GM12878 (cell line): ENCODE results near the gene LENG1. TPM values are rescaled to one million over a fixed set of nuclear protein-coding genes. Genes with fewer than 3 reads are reported as not detected.

Source experiments
- ATAC-seq: fragments of 200-7000 bp; cut with Tn5 transposase; 3 replicates; pipeline ENCODE4 v1.9.1; 2020; ENCODE audit warnings: mild to moderate bottlenecking, moderate library complexity
- BruUV-seq: library from RNA; stranded (reverse); fragments of 400-500 nt; replicated peaks from 2 replicates; lab custom pipeline; 2021; lab: Mats Ljungman, UMichigan
- CTCF ChIA-PET: fragments of 300-600 bp; sonication (Branson Sonifier 250); formaldehyde crosslinking; extraction: SDS; loops from one replicate; lab custom pipeline; 2021; ENCODE audit warnings: inconsistent platforms; lab: Yijun Ruan, JAX
- POLR2A ChIA-PET: fragments of 350-600 bp; formaldehyde crosslinking; extraction: SDS; loops from one replicate; lab custom pipeline; 2021; ENCODE audit warnings: inconsistent platforms; lab: Charles Lee
- RAD21 ChIA-PET: fragments of 300-600 bp; sonication (Branson Sonifier 250); formaldehyde crosslinking; loops from one replicate; lab custom pipeline; 2023; ENCODE audit warnings: antibody characterized with exemption; ENCODE audit not compliant: unreplicated experiment; lab: Charles Lee
- SMC1A ChIA-PET: fragments of 300-600 bp; sonication (Branson Sonifier 250); formaldehyde crosslinking; loops from one replicate; lab custom pipeline; 2023; ENCODE audit not compliant: unreplicated experiment, uncharacterized antibody; lab: Charles Lee
- DNase-seq: peaks from one replicate; pipeline ENCODE4 v3.0.0-alpha.2; 2011; ENCODE audit warnings: low read depth, low spot score
- FAIRE-seq: peaks from 3 replicates; lab custom pipeline; 2011; peaks lifted over from hg19 to GRCh38; lab: Jason Lieb, UNC
- H2AFZ ChIP-seq: 2 replicates; pipeline ENCODE4 v1.6.0; 2011; ENCODE audit warnings: low read depth, low read length, control low read depth; ENCODE audit not compliant: control insufficient read depth
- H3K27ac ChIP-seq: 2 replicates; pipeline ENCODE4 v1.5.1; 2011; ENCODE audit warnings: control low read depth; ENCODE audit not compliant: control insufficient read depth, insufficient read depth
- H3K27me3 ChIP-seq, 2 experiments: replicated peaks in 1 of 2; 2 replicates each; pipeline versions ENCODE4 v1.6.0 to v1.6.1; 2011; ENCODE audit warnings: low read length in 1 of 2; ENCODE audit not compliant: control insufficient read depth in 2 of 2, insufficient read depth in 2 of 2
- H3K36me3 ChIP-seq, 2 experiments: 2 replicates each; pipeline ENCODE4 v1.5.1; 2011; ENCODE audit warnings: low read length in 1 of 2; ENCODE audit not compliant: control insufficient read depth in 2 of 2, insufficient read depth in 2 of 2
- H3K4me1 ChIP-seq: 2 replicates; pipeline ENCODE4 v1.6.1; 2011; ENCODE audit warnings: mild to moderate bottlenecking, low read length, moderate library complexity, mixed read lengths; ENCODE audit not compliant: control insufficient read depth, insufficient read depth
- H3K4me2 ChIP-seq: 2 replicates; pipeline ENCODE4 v1.6.0; 2011; ENCODE audit warnings: control low read depth; ENCODE audit not compliant: control insufficient read depth, insufficient read depth
- H3K4me3 ChIP-seq: fragments of 200-600 bp; sonication (generic); 2 replicates; pipeline ENCODE4 v1.5.1; 2016
- H3K79me2 ChIP-seq: 2 replicates; pipeline ENCODE4 v1.6.0; 2011; ENCODE audit warnings: low read length; ENCODE audit not compliant: control insufficient read depth, insufficient read depth
- H3K9ac ChIP-seq: 2 replicates; pipeline ENCODE4 v1.8.0; 2011; ENCODE audit warnings: low read length, control low read depth, mixed read lengths; ENCODE audit not compliant: control insufficient read depth, insufficient read depth
- H3K9me3 ChIP-seq: replicated peaks from 3 replicates; pipeline ENCODE4 v1.5.1; 2011; ENCODE audit warnings: mild to moderate bottlenecking, low read length; ENCODE audit not compliant: control insufficient read depth, insufficient read depth
- H4K20me1 ChIP-seq: 2 replicates; pipeline ENCODE4 v1.6.0; 2011; ENCODE audit not compliant: control insufficient read depth, insufficient read depth
- BACH1 ChIP-seq: fragments of 450-650 bp; IDR thresholded peaks from 2 replicates; pipeline ENCODE4 v1.6.1; 2017; ENCODE audit warnings: mild to moderate bottlenecking, borderline replicate concordance
- CBX3 ChIP-seq: fragments of 200-600 bp; sonication (generic); IDR thresholded peaks from 2 replicates; pipeline ENCODE4 v1.6.1; 2016; ENCODE audit warnings: low read depth, borderline replicate concordance
- CHD2 ChIP-seq: IDR thresholded peaks from 2 replicates; pipeline ENCODE4 v1.6.1; 2011; ENCODE audit warnings: low read depth, low read length, improper control_type of control experiment, borderline replicate concordance
- CREB1 ChIP-seq: IDR thresholded peaks from 2 replicates; pipeline ENCODE4 v1.6.1; 2012; ENCODE audit warnings: low read depth, mild to moderate bottlenecking, inconsistent platforms
- CREM ChIP-seq: IDR thresholded peaks from 2 replicates; pipeline ENCODE4 v1.6.1; 2014; ENCODE audit warnings: antibody characterized with exemption, low read depth
- CUX1 ChIP-seq: IDR thresholded peaks from 2 replicates; pipeline ENCODE4 v1.6.1; 2012; ENCODE audit warnings: improper control_type of control experiment, low read depth, low read length; ENCODE audit not compliant: insufficient replicate concordance
- MEF2A ChIP-seq: IDR thresholded peaks from 2 replicates; pipeline ENCODE4 v1.6.1; 2011; ENCODE audit warnings: low read depth, mild to moderate bottlenecking, low read length, moderate library complexity; ENCODE audit not compliant: insufficient read depth
- MTA2 ChIP-seq: fragments of 450-650 bp; IDR thresholded peaks from 2 replicates; pipeline ENCODE4 v1.6.1; 2016; ENCODE audit warnings: low read depth, mild to moderate bottlenecking, moderate library complexity
- NFYB ChIP-seq: IDR thresholded peaks from 2 replicates; pipeline ENCODE4 v1.6.1; 2011; ENCODE audit warnings: low read depth, mild to moderate bottlenecking, low read length, improper control_type of control experiment, moderate library complexity; ENCODE audit not compliant: insufficient read depth
- PAX8 ChIP-seq: fragments of 450-650 bp; IDR thresholded peaks from 2 replicates; pipeline ENCODE4 v1.6.1; 2017; ENCODE audit warnings: mild to moderate bottlenecking, moderate library complexity
- RAD51 ChIP-seq: fragments of 450-650 bp; IDR thresholded peaks from 2 replicates; pipeline ENCODE4 v1.6.1; 2016; ENCODE audit warnings: moderate library complexity, mild to moderate bottlenecking, inconsistent platforms
- RBBP5 ChIP-seq: fragments of 200-600 bp; sonication (generic); conservative IDR thresholded peaks from 2 replicates; pipeline ENCODE4 v1.6.1; 2016
- SP1 ChIP-seq: IDR thresholded peaks from one replicate; pipeline ENCODE4 v1.6.1; 2011; ENCODE audit warnings: low read depth, low read length
- SUZ12 ChIP-seq: fragments of 200-600 bp; sonication (generic); IDR thresholded peaks from one replicate; pipeline ENCODE4 v1.6.1; 2018; ENCODE audit warnings: antibody characterized with exemption, mild to moderate bottlenecking; ENCODE audit not compliant: unreplicated experiment
- TAF1 ChIP-seq: IDR thresholded peaks from 2 replicates; pipeline ENCODE4 v1.6.1; 2011; ENCODE audit warnings: mild to moderate bottlenecking, low read depth, low read length, borderline replicate concordance
- YY1 ChIP-seq: IDR thresholded peaks from 2 replicates; pipeline ENCODE4 v1.6.1; 2011; ENCODE audit warnings: low read depth, mild to moderate bottlenecking, low read length
- WGBS: methylation state at CpG from one replicate; pipeline ENCODE4 v1.1.6; 2016; ENCODE audit warnings: low lambda C conversion rate; ENCODE audit not compliant: insufficient replicate concordance, insufficient coverage; ENCODE audit errors: missing lambda C conversion rate; 5-methylcytosine and 5-hydroxymethylcytosine counted together
- in situ Hi-C: fragments of 300-500 bp; cut with MboI; formaldehyde crosslinking; loops from 9 replicates; pipeline ENCODE4 v1.14.3; 2018; ENCODE audit warnings: mixed read lengths
- intact Hi-C: fragments of 100-400 bp; cut with micrococcal nuclease; formaldehyde crosslinking; loops from one replicate; pipeline ENCODE4 v1.14.2; 2022; ENCODE audit not compliant: unreplicated experiment
- polyA plus RNA-seq, 11 experiments: library from polyadenylated mRNA; depleted of rRNA in 4 of 11; unstranded in 6 of 11; stranded (reverse) in 5 of 11; fragments of >200 nt; fragmentation: Nextera tagmentation in 4 of 11; fragmentation: Illumina TruSeq in 1 of 11; extraction: Ambion mirVana in 4 of 11; extraction: Trizol in 1 of 11; gene quantifications; 1 replicate in 1 of 11; 2 replicates in 10 of 11; pipeline versions ENCODE4 v1.2.1 to v1.2.3, GENCODE V29; 2011 to 2016; ENCODE audit warnings: inconsistent platforms in 2 of 11, missing spikeins in 2 of 11, low read depth in 1 of 11
- total RNA-seq, 4 experiments: library from RNA; depleted of rRNA in 3 of 4; stranded (reverse); fragments of >200 nt in 3 of 4; fragmentation: Illumina TruSeq in 1 of 4; extraction: Trizol in 1 of 4; gene quantifications; 2 replicates each; pipeline versions ENCODE4 v1.2.1 to v1.2.3, GENCODE V29; 2013 to 2021

LENG1 gene
- total and polyA plus RNA-seq, 10 of the 15 experiments (the other 5 are each of a cell fraction or from before 2014, with no cell fraction given) = 0.21 to 10.8 (median 5.8) TPM

- TF ChIP-seq CUX1 = no peak
Observed at GRCh38 chr19:54191011-54191810, 31.7 kb upstream of the LENG1 start, which contains the start of gene TSEN34 (continued).

GRCh38 chr19:54190503-54191010, 31.0 kb upstream of the LENG1 start:
- no TSS peak for BruUV-seq
- TF ChIP-seq TAF1 (no peak), NFYB (0 out of 2 replicates have a peak, but pooled peaks have one; percentile 22), SP1 (no peak), CREM (peak; percentile 38), SUZ12 (no peak), BACH1 (no peak), MTA2 (no peak), RBBP5 (no peak), MEF2A (no peak), CREB1 (peak; percentile 80), CBX3 (no peak), RAD51 (no peak), YY1 (no peak), CHD2 (peak; percentile 34; the same call in 1 of the 2 replicates), PAX8 (no peak)

More at GRCh38 chr19:54190503-54191010, 31.0 kb upstream of the LENG1 start:
- H3K9ac ChIP-seq = peak overlapping the region; percentile 90
- 1% methylated on average over 39 of the region's 56 CpGs for WGBS
- ChIA-PET POLR2A (interaction anchor here (1.1 to 6.1 kb wide), 3 partner anchors 12 to 53 kb away, joined by 6 to 100 read pairs (median 36); partner anchors contain the start of genes CNOT3, LENG1 and RPS9), RAD21 (interaction anchor here (0.6 to 1.0 kb wide), 3 partner anchors 10 to 1464 kb away, joined by 3 read pairs; partner anchors contain the start of gene CNOT3), CTCF (interaction anchor here (0.6 kb wide), 1 partner anchor 20 kb away, joined by 3 read pairs; no protein-coding TSS in a partner anchor), SMC1A (interaction anchor here (1.0 to 4.8 kb wide), 5 partner anchors 8 to 134 kb away, joined by 3 to 26 read pairs (median 4); partner anchors contain the start of gene RPS9)
- peak overlapping the region; percentile 71 for H3K4me2 ChIP-seq
- H3K36me3 ChIP-seq = peaks cover 2 to 4% of the 10 kb centered on the region in 2 experiments; a peak in 3 of 4 replicates
- intact Hi-C loops = loop anchor here (1.0 kb wide), 1 partner anchor 31 kb away; the partner anchor contains the start of gene LENG1
- H3K79me2 ChIP-seq = peaks cover 19% of the 10 kb centered on the region
- peak overlapping the region; percentile 99 for H2AFZ ChIP-seq
- H3K27me3 ChIP-seq = no peaks in the 10 kb centered on the region
- peak overlapping the region; percentile 99 for H3K27ac ChIP-seq
- ATAC-seq (peak; percentile 77), FAIRE-seq (no peak), DNase-seq (peak; percentile 98)
- no peaks in the 10 kb centered on the region for H3K9me3 ChIP-seq
- no peaks in the 10 kb centered on the region for H4K20me1 ChIP-seq
- H3K4me3 ChIP-seq = peak overlapping the region; percentile 95
- peaks cover 14% of the 10 kb centered on the region for H3K4me1 ChIP-seq
- in situ Hi-C loops = no loop called here
